NCI-H748 treated with DMSO at 0.1 percent for 48 hours (cell line): ENCODE data around the gene CIAO2B.

Source experiments
- DNase-seq: peaks from one replicate; lab custom pipeline; 2025; lab: John Stamatoyannopoulos, UW

Gene CIAO2B

DNA sequence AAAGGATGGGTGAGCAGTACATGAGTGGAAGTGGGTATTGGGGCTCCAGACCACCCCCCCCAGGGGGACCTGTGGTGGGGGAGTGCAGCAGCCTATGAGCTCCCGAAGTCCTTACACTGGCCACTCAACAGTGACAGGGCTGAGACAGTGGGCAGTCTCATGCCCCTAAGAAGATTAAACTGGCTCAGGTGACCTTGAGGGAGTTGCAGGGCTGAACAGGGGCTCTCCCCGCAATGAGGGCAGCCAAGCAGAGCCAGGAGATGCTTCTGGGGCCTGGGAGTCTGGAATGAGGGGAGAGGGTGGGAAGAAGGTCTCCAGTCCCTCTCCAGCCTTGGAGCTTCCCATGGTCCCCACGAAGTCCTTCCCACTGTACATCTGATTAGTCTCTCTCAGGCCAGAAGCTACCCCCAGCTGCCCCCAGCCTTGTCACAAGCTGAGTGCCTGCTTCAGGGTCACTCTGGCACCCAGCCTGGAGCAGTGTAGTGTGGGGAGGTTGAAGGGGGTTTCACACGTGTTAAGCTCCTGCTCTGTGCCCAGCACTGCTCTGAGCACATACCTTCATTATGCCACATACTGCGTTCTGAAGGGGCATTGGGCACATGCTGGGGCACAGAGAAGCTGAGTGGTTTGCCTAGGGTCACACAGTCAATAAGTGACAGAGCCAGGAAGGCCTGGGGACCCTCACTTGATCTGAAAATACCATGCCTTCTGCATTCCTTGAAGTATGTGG, 14.5 kb downstream of the CIAO2B start:
- no peak for DNase-seq

DNA sequence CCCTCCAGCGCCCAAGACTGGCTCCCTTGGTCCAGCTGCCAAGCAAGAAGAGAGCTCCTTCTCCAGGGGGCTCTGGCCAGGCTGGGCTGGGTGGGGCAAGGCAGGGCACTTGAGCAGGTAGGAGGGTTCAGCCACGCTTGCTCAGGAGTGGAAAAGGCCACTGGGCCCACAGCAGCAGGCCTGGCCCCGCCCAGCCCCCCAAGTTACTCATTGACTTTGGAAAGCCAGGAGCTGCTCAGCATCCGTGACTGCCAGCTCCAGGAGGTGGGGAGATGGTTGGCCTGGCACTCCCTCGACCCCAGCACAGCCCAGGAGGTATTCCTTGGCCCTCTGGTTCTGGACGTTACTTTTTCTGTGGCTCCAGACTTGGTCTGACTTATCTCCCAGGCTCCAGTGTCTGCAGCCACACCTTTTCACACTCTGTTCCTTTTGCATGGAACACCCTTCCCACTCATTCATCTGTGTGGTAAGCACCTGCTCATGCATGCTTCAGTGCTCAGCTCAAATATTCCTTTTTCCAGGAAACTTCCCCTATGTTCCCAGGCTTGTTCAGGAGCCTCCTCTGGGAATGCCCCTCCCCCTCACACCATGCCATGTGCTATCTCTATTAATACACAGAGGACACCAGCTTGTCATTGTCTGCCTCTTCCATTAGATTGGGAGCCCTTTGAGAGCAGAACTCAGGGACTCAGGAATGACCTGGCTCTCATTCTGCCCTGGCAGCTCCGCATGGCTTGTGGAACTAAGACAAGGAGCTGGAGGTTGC, 15.2 kb downstream of the CIAO2B start, which contains the start of gene CDH16:
Gene CDH16, minus strand, starts transcription at position 83 of the 766 bp plus-strand sequence. CDS start 820 bp downstream, outside the sequence.
- no peak for DNase-seq

DNA sequence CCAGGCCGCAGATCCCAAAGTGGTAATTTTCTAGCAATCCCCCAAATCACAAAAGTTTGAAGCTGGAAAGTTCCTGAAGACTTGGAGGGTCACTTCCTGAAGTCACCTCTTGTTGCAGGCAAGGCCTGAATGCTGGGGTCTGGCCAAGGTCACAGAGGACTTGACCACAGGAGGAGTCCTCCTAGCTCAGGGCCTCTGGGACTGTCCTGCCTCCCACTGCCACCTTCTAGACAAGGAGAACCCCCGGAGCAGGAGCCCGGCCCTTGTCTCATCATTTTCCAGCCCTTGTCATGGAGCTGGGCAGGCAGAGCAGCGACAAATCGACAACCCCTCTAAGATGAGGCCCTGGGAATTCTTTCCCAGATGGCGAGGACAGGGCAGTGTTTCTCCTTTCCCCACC, 15.8 kb downstream of the CIAO2B start:
- DNase-seq, result no peak

DNA sequence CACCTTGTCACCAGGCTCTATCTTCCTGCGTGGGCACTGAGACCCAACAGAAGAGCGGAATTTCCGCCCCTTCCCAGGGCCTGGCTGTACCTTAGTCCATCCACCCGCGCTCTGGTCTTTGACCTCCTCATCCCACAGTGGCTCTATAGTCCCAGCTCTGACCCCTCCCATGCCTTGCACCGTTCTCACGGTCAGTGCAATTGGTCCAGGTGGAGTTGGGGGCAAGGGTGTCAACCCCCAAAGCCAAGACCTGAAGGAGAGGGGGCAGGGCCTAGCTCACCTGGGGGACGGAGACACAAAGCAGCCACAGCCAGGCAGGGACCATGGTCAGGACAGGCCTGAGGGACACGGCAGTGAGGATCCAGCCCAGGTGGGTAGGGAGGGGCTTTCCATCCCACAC, 16.5 kb downstream of the CIAO2B start:
- DNase-seq, result no peak

DNA sequence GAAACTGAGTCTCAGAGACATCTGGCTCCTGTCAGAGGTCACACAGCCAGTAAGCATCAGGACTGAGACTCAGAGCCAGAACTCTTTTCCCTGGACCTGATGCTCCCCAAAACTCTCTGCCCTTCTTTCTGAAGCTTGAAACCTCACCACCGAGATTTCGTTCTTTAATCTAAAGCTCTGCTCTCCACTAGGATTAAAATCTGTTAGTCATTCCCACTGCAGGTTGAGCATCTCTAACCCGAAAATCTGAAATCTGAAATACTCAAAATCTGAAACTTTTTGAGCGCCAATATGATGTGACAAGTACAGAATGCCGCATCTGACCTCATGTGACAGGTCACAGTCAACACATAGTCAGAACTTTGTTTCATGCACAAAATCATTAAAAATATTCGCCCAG, 17.7 kb downstream of the CIAO2B start:
- no peak for DNase-seq

DNA sequence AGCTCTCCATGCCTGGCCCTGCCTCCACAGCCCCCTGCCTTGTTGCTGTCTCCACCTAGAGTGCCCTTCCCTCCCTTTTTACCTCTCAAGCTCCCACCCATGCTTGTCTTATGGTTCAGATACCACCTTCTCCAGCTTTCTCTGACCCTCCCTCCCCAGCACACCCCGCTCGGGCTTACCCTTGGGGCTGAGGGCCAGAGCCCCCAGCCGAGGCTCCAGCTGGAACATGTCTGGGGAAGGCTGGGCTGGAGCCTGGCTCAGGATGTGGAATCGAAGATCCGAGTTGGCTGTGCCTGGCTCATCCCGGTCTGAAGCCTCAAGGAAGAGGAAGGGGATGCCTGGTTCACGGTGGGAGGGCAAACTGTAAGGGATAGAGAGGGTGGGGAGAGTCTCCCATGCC, 19.2 kb downstream of the CIAO2B start:
- no peak for DNase-seq

DNA sequence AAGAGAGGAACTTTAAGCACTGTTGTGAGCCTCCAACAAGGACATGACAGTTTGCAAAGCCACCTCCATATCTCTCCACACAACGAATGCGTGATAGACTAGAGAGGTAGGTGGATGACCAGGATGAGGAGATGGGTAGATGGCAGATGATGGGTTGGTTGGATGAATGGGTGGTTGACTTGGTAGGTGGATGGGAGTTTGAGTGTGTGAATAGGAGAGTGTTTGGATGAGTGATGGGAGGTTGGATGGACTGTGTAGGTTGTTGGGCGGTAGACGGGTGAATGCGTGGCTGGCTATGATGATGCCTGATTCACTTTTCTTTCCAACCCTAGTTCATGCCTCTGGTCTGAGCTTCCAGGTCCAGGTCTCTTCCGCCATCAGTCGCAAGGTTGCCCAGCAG, 19.7 kb downstream of the CIAO2B start:
- no peak for DNase-seq

DNA sequence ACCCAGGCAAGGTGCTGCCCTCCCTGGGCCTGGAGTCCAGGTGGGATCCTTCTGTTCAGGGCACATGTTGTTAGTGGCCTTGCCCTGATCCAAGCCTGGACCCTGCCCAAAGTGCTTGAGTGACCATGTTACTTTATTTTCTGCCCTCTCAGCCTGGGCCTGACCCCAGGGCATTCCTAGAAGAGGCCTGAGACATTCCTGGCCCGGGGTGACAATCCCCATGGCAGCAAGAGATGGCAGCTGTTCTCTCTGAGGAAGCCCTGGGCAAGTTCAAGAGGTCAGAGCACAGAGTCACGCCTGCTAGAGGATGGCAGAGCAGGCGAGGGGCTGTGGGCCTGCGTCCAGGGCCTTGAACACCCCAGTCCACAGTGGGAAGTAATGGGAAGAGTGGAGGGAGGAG, 20.5 kb downstream of the CIAO2B start:
- no peak for DNase-seq

DNA sequence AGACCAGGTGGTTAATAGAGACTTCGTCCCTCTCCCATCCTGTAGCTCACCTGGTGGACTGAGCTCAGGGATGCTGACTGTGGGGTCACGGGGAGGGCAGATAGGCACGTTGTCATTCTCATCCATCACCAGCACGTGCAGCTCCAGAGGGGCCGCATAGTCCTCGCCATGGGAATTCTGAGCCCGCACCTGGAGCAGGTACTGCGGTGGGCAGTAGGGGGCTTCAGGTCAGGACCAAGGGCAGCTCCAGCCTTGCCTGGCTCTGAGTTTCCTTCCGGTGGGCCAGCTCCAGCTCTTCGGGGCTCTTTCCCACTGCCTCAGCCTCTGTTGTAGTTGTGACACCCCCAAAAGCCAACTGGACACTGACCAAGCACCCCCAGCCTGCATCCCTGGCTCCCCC, 21.1 kb downstream of the CIAO2B start:
- DNase-seq, result no peak

DNA sequence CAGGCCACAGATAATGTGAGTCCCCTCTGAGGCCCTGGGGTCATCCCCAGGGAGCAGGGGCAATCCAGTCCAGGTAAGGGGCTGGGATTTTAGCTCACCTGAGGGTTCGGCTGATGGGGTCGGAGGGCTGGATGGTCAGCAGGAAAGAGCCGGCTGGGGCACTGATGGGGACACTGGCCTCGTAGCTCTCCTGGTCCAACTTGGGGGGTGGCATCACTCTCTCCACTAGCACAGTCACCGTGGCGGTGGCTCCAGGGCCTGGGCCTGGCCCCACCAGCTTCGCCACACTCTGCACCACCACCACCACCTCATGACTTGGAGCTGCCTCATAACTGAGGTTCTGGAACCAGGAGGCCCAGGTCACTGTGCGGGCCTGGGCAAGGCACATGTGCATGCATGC, 22.4 kb downstream of the CIAO2B start:
- DNase-seq, result no peak

DNA sequence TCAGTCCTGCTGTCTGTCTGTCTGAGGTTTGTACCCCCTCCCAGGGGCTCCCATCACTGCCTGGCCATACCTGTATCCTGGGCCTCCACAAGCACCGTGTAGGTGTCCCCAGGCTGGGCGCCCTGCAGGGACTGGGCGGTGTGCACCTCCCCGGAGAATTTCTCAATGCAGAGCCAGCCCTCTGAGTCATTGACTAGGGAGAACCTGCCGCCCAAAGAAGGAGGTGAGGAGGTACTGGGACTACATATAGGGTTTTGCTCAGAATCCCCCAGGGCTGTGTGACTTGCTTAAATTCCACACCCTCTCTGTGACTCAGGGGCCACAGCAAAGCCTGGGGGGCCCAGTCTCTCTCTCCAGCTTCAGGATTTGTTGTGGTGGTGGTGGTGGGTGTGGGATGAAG, 23.1 kb downstream of the CIAO2B start:
- DNase-seq, result no peak

DNA sequence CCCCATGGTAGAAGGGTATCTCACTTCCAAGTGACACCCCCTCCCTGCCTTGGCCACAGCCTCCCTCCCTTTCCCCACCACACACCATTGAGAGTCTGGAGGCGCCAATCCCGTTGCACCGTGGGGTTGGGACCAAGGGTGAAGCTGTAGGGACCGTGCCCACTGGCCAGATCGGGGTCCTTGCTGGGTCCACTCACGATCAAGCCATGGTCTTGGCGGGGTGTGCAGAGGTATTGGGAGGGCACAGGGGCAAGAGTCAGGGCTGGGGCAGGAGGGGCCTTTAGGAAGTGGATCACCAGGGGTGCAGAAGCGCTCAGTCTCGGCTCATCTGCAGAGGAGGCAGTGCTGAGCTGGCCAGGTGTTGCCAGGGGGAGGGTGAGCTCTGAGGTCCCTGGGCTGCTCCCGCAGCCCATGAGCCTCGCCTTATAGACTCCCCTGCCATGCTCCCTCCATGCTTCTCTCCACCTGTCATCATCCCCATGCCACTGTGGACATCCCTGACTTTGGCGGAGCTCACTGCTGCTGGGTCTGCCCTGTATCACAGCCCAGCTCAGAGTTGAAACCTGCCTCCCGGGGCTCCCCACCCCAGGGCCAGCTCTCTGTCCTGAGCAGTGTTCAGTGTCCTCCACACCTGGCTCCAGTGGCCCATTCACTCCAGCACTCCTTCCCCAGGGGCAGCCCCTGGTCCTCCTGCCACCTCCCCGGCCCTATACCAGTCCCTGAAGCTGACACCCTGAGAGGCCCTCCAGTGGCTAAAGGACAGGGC, 23.8 kb downstream of the CIAO2B start:
- DNase-seq, result no peak

DNA sequence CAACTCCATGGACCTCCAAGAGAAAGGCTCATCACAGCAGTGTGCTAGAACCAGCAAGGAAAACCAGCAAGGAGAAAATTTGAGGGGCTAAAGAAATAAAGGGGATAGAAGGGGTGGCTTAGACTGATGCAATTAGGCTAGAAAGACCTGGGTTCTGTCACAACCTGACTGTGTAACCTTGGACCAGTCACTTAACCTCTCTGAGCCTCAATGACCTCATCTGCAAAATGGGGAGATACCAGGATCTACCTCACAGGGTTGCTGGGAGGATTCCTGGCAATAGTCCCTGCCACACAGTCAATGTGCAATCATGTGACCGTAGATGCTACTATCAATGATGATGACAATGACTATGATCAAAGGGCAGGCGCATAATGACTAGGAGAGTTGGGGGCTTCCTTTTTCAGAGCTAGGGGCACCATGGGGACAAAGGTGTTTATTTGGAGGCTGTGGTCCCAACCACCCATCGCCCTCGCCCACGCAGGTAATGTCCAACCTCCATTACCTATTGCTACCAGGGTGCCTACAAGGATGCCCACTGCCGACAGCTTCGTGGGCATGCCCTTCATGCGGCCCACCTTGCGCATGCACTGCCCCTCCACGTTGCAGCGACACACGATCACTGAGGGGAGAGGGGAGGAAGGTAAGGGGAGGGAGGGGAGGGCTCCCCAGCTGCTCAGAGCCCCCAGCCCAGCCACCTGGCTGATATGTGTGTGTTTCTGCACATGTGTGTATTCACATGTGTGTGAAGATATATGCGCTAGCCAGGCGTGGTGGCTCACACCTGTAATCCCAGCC, 25.2 kb downstream of the CIAO2B start:
- no peak for DNase-seq

DNA sequence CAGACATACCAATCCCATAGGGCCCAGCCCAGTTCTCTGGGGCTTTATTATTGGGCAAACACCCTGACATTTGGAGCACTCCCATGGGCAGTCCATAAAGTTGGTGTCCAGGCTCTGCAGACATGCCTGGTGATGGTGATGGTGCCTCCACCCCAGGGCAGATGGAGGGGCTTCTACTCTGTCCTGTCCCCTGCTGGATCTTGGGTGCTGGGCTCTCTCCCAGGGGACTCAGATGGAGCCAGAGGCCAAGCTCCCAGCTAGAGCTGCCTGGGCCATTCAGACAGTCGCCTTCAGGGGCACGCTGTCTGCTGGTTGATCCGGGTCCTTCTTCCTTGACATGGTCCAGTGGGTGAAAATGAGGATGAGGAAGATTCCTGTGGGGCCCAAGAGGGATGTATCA, 26.1 kb downstream of the CIAO2B start:
- DNase-seq, result no peak

DNA sequence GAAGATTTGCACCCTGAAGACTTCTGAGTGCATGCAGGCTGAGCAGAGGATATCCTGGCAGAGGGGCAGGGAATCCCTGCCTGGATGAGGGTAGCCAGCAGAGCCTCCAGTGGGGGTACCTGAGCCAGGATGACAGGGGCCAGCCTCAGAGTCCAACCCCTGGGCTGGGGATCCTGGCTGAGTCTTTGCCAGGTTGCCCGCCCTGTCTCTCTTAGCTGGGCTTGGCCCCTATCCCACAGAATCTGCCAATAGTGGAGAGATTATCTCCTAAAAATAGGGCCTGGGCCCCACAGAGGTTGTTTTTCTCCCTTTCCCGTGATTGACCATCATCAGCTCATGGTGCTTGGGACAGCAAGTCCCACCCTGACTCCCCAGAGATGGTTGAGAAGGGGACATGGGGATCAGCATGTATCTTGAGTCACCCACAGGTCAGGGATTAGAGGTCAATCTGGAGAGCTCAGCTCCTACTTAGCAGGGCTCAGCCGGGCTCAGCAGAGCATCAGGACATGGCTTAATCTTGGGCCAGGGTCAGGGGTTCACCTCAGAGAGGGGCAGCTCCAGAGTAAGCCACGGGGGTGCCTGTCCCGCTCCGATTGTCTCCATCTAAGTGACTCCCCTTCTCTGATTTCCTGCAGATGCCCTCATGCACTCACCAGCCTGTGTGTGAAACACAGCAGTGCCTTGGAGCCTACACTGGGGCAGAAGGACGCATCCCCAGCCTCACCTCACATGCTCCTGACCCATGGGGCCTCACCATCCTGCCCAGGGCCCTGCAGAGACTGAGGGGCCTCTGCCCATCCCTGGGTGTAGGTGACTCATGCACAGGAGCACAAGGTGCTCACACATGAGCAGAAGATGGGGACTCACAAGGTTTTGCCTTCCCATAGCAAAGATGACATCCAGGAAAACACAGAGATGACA, 27.0 kb downstream of the CIAO2B start:
- no peak for DNase-seq

DNA sequence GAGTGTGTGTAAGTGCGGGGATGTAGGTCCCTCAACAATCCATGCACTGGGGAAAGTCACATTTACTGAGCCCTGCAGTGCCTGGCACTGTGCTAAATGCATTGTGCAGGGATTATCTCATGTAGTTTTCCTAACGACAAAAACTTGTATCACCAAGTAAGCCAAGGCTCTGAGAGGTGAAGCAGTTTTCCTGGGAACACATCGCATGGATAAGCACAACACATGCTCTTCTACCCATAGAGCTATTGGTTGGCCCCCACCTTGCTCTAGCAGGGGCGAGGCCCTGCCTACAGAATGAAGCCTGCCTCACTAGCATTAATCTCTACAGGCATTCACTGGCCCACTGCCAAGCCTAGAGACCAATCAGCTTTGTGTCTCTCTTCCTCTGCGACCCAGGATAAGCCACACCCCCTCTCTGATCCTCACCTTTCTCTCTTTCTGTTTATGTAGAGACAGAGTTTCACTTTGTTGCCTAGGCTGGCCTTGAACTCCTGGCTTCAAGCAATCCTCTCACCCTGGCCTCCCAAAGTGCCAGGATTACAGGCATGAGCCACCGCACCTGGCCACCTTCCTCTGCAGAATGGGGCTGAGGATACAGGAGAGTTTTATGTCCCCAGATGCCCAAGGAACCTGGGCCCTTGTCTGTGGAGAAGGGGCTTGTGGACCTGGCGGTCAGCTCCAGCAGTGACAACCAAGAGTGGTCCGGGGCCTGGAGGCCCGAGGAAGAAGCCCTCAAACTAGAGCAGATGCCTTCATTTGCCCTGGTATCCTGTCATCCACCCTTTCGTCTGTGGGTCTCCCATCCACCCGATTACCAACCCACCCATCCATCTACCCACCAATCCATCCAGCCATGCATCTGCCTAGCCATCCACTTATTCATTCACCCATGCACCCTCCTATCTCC, 28.3 kb downstream of the CIAO2B start:
- DNase-seq, result peak; percentile 3

DNA sequence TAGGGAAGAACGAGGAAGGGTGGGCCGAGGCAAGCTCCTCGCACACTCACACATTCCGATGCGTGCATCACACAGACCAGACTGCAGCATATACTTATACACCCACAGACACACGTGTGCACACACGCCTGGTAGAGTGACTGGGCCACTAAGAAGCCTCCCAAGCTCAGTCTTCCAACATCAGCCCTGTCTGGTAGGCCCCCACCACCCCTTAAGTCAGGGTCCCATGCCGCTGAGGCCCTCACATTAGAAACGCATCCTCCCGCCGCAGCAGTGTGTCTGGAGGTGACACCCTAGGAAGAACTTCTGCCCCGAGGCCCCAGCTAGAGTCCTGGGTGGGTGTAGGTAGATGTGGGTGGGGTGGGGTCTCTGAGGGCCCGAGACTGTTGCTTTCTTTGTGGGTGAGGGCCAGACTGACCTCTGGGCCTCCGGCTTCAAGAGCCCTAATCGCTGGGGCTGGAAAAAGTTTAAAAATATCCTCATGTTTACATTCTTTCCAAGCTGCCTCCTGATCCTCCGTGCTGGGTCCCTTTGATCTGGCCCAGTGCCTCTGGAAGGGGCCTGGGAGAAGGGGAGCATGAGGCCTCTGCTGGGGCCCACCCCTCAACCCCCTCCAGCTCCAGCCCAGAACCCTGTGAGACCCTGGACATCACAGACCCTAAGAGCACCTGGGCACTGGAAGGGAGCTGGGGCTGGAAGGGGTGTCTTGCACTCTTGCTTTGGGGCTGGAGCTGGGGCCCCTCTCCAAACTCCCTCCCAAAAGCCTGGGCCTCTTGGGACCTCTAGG, 29.2 kb downstream of the CIAO2B start:
- DNase-seq, result no peak

DNA sequence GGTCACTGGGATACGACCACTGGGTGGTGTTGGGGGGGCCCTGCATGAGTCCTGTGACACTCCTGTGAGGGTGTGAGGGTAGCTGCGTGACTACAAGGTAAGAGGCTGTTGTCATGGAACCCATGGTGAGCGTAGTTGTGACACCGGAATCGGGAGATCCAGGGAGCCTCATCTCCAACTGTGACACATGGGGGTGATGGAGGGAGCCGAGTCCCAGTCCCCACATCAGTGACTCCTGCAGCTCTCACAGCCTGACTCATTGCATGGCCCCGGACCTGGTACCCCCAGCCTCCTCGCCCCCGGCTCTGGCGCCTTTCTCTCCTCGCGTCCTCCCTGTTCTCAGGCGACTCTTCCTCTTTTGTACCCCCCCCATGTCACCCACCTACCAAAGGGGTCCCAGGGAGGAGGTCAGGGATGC, 29.8 kb downstream of the CIAO2B start:
- DNase-seq, result no peak
